Bone marrow (tissue), 2 donors: Measurements from ENCODE around the gene PYROXD2.

Source experiments
- DNase-seq, 2 donors: peaks; one replicate each; lab custom pipeline; 2025; lab: John Stamatoyannopoulos, UW

The PYROXD2 gene

DNA sequence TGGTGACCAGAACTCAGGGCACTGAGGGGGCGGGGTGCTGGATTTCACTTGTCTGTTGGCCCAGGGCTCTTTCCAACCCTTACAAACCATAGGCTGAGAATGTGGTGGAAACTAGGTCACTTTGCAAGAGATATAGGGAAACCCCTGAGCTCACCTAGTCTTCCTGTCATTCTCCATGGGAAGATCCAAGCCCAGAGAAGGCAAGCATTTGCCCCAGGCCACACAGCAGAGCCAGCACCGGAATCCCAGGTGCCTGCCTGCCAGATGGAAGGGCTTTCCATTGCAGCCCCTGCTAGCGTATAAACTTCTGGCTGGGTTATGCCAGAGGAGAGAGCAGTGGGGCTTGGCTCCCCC lies 427 bp downstream of the PYROXD2 start:
- DNase-seq, result no peak

DNA sequence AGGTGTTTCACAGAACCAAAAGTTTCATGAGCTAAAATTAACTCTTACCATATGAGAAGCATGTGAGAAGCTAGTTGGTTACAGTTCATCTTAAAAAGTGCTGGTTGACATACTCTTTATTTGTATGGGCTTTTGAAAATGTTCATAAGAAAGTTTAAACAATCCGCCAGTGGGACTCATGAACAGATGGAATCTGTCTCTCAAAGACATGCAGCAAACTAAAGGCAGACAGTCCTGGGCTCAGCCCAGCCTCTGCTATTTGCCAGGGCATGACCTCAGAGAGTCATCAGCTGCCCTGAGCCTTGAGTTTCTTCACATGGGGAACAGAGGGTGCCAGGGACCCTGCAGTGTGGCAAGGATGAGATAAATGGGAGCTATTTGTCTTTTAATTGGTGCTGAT lies 3.2 kb downstream of the PYROXD2 start:
- DNase-seq, result no peak

DNA sequence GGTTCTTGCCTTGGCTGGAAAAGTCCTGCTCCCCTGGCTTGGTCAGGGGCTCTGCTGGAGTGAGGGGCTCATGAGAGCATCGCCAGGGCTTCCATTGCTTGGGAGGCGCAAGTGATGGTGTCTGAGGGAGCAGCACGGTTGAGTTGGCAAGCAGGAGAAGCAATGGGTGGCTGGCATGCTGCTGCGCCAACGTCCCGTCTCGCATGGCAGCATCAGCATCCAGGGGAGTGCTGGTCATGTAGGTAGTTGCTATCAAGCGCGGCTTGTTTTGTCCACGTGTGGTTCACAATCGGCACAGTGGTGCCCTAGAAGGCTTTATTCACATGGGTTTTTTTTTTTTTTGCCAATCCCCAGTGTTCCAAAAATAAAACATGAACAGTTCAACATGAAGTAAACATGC lies 3.8 kb downstream of the PYROXD2 start:
- no peak for DNase-seq

DNA sequence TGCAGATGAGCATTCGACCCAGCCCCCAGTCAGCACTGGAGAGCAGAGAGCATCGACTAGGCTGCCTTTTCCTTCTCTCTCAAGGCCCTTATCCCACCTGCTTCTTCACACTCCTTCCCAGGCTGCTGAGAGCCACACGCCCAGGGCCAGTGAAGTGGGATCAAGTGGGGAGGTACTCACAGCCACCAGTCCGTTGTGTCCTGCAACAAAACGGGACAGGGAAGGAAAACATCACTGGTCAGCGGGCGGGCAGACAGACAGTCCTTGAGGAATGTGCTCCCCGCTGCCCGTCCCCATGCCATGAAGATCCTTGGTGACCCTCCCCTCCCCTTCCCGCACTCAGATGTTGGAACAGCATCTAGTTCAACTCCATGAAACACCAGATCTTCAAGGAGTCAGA lies 4.2 kb downstream of the PYROXD2 start:
- DNase-seq, result no peak

DNA sequence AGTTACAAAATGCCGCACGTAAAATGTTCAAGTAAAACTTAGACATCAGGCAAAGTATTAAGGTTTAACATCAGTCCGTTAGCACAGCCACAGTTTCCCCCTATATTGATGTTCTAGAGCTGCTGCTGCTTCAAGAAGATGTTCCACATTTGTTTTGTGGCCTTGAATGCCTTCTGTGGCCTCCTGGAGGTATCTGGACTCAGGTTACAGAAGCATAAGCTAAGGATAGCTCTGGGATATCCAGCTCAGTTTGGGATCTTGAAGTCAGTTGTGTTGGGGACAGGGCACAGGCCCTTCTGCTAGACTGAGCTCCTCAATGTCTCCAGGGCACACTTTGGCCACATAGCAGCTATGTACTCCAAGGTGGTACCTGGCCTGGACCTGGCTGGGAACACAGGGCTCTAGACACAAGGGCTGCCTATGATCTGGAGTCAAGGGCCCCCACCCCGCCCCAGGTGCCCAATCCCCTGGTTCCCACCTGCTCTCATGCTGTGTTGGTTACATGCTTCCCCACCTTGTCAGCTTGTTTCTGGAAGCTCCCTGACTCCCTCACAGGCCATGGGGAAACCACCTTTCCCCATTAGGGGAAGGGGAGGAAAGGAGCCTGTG lies 4.7 kb downstream of the PYROXD2 start:
- DNase-seq, result no peak

DNA sequence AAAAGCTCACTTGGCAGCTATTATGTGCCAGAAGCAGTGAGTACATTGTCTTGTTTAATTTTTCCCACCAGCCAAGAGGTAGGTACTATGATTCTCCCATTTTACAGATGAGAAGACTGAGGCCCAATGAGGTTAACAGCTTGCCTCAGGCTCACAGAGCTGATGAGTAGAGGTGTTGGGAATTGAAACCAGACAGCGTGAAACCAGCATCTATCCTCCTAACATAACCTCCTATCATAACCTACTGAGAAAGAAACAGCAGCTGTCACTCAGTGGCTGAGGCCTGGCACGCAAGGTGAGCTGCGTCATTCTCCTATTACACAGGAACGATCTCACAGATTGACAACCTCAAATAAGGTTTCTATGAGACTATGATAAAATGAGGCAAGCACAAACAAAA lies 6.2 kb downstream of the PYROXD2 start:
- no peak for DNase-seq

DNA sequence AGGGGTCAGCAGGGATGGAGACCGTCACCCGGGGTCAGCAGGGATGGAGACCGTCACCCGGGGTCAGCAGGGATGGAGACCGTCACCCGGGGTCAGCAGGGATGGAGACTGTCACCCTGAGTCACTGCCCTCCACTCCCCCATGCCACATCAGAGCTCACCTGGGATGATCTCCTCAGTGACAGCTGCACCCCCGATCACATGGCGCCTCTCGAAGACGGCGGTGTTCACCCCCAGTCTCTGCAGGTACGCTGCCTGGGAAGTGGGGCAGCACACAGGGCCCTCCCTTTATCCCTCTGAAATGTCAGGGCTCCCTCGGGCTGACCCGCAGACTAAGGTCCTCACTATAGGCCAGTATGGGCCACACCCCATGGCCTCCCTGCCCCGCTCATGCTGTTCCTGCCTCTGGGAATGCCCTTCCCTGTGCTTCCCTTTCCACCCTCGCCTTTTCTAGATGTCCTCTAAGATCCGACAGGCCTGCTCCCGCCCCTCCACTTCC lies 7.2 kb downstream of the PYROXD2 start:
- no peak for DNase-seq

DNA sequence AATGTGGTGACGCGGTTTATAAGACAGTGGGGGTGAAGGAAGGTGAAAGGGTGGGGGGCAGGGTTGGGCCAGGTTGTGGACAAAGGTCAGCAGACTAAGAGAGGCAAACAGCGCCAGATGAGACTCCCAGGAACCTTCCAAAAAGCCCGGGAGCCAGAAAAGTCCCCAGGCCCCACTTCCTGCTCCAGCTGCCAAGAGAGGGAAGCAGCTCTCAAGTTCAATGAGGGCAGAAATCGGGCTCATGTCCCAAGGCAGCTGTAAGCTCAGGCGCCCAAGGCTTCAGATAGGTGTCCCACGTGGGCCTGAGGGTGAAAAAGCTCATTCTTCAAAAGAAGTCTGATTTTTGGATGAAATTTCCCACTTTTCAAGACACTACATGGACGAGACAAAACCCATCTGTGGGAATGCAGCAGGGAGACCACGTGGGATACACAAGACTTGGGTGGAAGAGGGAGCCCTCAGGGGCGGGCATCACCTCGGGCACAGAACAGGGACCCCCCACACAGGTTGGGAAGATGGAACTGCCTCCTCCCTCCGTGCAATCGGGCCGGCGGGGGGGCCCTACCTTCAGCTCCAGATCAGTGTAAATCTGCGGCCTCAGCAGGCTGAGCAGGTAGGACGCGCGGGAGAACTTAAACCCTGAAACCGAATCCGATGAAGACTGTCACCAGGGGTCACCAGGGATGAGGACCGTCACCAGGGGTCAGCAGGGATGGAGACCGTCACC lies 7.8 kb downstream of the PYROXD2 start:
- DNase-seq, result no peak

DNA sequence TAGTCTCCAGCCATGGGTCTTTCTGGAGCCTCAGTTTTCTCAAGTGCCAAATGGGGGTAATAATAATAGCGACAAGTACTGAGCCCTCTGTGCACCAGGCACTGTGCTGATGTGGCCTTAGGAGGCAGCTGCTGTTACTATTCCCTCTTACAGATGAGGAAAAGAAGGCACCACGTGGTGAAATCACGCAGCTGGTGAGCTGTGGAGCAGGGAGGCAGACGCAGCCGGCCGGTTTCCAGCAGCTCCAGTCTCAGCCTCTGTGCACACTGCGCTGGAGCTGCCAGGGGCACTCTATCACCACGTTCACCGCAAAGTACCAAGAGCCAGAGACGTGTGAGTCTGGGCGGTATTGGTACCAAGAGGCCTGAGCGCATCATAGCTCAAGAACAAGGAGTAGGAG lies 9.6 kb downstream of the PYROXD2 start:
- DNase-seq, result no peak

DNA sequence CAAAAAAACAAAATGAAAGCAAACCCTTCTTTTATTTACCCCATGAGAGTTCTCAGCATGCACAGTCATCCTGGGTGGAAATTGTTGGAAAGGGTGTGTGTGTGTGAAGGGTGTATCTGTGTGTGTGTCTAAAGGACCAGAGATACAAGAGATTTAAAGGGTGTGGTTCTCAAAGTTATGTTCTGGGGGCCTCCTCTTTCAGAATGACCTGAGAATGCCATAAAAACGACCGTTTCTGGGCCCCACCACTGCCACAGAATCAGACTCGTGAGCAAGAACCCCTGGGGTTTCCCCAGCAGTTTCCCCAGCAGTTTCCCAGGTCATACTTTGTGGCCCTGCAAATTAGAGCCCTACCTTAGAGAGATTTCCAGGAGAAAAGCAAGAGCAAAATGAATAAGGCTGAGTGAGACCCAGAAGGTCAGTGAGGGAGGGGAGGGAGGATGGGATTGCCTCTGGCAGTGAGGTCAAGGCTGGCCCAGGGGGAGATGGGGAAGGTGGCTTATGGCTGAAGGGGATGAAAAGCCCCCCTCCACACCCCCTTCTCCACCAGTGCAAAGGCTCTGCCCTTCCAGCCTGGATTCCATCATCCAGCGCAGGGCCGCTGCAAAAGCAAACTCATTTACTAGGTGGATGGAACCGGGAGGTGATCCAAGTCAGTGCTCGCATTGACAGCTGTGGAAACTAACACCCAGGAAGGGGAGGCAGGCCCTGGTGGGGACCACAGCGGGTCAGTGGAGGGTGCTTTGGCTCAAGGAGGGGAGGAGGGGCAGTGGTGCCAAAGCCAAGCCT lies 10.2 kb downstream of the PYROXD2 start:
- no peak for DNase-seq

DNA sequence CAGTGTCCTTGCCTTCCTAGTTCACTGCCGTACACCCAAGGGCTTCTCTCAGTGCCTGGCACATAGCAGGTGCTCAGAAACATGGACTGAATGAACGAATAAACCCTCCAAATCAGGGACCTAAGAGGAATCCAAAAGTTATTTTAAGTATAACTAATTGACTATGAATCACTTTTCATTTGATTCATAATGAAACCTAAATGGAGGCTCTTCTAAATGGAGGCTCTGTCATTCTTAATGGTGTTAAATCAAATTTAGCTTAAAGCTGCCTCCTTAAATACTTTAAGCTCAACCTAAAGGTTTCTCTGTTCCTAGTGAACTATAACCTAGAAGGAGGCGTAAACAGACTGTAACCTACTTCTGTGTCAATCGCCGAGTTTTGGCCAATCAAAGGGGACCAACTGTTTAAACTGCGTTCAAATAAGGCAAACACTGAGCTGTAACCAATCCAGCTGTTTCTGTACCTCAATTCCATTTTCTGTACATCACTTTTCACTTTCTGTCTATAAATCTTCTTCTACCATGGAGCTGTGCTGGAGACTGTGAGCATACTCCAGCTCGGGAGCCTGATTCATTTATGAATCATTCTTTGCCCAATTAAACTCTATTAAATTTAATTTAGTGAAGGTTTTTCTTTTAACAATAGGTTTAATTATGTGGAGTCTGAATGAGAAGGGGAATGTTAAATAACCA lies 11.0 kb downstream of the PYROXD2 start:
- DNase-seq, result no peak

DNA sequence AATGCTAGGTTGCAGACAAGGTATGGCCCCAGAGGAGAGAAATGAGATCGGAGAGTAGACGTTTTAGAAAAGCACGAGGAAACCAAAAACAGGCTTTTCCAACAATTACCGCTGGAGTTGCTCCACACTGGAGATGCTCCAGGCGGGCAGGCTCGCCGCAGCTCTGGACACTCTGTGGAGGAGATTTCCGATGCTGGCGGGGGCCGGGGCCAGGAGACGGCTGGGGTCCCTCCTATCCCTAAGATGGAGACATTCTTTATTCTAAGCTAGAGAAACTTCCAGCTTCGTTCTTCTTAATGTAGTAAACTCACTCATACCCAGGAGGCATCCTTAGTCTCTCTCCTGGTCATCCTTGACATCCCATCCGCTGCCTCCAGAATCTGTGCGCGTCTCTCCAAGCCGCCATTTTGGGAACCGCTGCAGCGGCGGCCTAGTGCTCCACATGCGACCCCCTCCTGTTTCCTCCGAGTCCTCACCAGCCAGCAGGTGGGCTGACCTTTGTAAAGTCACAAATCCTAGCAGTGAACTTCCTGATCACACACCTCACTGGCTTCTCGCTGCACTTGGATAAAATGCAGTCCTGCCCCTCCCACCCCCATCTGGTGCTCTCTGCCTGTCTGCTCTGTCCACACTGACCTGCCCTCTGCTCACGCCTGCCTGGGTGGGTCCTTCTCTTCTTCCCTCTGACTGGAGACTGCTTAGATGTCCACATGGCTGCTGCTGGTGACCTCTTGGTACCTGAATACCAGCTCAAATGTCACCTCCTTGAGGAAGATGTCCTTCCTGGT lies 11.9 kb downstream of the PYROXD2 start:
- no peak for DNase-seq

DNA sequence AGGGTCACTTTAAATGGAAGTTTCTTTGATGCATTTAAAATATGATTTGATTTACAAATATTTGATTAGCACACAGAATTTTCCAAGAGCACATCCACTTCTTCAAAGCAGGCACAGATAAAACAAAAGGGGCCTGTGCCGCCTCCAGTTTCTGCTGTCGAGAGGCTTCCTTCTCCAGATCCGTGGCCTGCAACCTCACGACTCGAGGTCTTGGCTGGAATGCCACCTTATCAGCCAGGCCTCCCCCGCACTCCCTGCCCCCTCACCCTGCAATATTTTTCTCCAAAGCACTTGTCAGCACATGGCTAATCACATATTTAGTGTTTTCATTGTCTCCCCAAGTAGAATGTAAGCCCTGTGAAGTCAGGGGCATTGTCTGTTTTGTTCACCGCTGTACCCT lies 12.5 kb downstream of the PYROXD2 start:
- DNase-seq, result no peak

DNA sequence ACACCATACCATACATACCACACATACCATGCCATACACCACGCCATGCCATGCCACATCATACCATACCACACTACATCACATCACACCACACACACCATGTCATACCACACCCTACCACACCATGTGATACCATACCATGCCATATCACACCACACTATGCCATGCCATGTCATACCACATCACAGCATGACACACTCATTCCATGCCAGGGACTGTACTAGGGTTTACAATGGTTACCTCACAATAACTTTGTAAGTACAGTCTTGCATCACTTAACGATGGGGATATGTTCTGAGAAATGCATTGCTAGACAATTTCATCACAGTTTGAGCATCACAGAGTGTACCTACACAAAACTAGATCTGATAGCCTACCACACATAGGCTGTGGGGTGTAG lies 14.5 kb downstream of the PYROXD2 start:
- no peak for DNase-seq

DNA sequence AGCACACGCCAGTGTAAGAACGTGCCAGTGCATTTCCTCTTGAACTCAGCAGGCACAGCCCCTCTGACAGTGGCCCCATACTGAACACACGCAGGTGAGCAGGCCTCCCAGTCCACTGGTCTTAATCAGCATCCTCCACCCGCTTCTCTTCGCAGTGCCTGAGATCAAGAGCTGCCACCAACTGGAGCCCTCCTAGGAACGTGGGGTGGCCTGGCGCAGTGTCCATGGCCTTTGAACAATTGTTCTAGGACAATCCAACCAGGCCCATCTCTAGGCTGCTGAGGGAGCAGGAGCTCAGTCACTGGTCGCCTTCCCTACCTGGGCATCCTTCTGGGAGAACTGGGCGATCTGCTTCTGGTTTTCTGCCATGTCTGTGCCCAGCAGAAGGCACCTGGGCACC lies 15.2 kb downstream of the PYROXD2 start:
- DNase-seq, result no peak

DNA sequence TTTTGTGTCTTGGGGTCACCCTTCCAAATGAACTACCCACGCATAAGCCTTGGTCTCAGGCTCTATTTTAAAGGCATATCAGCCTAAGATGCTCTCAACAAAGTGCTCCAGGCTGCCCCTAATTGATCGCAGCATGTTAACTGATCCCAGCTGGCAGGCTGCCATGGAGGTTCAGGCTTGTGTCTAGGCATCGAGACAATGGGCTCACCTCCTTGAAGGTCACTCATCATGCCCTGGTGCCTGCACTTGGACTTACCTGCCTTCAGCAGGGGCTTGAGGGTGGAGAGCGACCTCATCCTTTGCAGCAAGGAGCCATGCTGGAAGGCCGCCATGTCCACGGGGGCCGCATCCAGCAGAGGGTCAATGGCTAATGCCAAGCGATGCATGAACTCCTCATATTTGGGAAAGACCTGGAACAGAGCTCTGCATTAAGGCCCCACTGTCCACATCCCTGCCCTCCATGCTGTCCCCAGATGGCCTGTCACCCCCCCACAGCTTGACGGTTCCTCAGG lies 17.8 kb downstream of the PYROXD2 start:
- DNase-seq, result no peak

DNA sequence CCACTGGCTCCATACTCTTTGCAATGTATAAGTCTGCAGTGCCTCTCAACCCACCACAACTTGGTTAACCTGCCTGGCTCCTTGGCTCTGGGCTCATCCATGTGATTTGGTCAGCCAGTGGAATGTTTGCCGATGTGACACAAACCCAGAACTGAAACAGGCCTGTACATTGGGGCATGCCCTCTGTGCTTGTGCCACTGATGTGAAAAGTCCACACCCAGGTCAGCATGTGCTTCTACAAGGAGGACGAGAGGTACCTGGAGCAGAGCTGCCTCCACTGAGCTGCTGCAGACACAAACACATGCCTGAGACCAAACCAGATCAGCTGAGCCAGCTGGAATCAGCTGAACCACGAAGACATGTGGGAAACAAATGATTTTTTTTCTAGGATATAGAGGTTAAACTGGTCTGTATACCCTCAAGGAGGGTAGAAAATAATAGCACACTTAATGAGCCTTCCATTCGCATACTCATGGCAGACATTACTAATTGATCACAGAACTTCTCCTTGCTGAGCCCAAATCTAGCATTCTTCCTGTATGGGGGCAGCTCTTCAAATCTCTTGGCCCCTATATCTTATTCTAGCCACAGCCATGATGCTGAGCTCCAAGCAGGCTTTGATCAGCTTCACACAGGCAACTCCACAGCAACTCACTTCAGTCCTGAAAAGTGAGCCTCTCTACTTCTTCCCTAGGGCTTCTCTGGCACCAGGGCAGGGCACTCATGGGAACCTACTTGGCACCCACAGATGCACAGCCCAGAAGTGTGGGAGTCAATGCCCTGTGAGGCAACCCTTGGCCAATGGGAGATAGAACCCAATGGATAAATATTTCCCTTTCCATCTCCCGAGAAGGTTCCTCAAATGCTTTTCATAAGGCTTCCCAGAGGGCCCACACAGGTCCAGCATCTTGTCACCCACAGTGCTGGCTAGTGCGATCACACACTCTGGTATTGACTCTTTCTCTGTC lies 18.6 kb downstream of the PYROXD2 start:
- no peak for DNase-seq

DNA sequence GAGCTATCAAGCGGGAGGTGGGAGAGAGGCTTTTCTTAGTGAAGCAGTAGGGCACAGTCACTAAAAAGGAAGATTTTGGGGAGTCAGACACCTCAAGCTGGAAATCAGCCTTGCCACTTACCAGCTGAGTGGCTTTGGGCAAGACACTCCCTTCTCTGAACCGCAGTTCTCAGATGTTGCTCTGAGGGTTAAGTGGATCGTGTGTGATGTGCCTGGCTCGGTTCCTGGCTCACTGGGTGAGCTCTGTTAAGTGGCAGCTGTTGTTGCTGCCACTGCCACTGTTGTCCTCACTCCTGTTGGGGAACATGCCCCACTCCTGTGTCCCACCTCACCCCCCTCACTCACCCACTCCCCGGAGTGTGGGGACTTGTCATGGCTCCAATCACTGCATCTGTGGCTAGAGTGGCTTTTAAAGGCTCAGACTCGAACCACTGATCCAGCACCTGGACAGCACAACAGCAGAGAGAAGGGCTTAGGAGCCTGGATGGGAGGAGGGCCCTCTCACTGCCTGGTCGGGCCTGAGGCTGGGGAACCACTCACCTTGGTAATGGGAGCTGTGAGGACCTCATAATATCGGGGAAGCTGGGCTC lies 20.0 kb downstream of the PYROXD2 start:
- DNase-seq, result no peak

DNA sequence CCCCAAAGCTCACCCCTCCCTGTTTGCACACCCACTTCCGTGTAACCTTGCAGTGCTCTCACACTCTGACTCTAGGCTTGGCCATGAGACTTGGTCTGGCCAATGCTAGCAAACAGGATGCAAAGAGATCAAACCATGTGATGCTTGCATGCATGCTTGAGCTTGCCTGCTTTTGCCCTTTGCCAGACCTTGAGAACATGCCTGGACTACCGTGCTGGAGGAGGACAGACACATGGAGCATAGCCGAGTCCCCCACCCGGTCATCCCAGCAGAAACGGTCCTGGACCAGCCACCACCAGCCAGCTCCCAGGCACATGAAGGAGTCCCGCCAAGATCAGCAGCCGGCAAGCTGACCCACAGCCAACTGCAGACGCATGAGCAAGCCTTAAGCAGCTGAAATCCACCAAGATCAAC lies 23.4 kb downstream of the PYROXD2 start:
- no peak for DNase-seq

DNA sequence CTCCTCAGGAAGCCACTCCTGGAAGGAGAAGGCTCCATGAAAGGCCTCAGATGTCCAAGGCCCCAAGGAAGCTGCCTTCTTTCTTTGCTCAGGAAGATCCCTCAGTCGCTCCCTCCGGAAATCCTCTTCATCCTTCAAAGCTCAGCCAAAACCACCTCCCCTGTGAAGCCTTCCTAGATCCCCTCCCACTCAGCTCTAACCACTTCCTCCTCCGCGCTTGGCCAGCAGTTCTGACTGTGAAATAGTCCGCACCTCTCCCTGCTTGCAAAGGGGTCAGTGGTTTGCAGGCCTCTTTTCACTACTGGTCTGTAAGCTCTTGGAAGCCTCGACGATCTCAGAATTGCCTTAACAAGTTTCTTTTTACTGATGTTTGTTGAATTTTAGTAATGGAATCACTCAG lies 23.9 kb downstream of the PYROXD2 start:
- DNase-seq, result no peak
